GM18868 (cell line): Measurements from ENCODE around the gene FOXP1.

Experiments
- ATAC-seq: cut with Tn5 transposase; IDR thresholded peaks from one replicate; pipeline ENCODE4 v1.9.1; 2021; ENCODE audit warnings: mild to moderate bottlenecking, moderate library complexity; ENCODE audit not compliant: unreplicated experiment

The FOXP1 gene

DNA sequence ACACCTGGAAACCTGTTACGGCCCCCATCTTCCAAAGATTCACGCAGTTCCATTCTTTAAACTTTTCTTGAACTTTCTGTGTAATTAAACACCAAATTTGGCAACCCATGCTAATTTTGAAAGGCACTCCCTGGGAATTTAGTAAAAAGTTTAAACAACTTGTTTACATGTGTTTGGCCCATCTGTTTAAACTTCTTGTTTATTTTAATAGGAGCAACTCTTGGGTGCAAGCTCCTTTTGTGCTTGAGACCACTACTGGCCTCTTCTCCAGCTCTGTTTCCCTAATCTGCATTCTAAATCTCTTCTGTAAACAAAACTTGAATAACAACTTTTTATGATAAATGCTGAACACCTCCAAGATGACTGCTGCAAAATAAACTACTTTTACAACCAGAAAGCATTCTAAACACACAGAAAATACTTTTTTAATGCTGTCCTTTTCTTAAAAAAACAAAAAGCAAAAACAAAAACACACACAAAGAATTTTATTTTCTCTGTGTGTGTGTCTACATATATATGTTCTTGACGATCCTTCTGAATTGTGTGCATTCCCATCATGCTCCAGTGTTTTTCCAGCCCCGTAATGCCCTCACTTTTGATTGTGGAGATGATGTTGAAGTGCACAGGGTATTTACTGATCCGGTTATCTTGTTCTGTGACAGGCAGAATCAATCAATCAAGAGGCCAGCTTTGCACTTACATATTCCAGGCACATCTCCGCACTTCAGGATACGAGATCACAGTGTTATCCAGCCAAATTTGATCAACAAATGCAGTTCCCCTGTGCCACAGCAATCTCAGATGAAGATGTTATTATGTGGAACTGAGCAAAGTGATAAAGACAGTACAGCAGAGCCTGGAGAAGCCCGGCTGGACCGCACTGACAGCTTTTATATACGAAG is 416.9 kb downstream of the FOXP1 start:
- ATAC-seq = no peak

DNA sequence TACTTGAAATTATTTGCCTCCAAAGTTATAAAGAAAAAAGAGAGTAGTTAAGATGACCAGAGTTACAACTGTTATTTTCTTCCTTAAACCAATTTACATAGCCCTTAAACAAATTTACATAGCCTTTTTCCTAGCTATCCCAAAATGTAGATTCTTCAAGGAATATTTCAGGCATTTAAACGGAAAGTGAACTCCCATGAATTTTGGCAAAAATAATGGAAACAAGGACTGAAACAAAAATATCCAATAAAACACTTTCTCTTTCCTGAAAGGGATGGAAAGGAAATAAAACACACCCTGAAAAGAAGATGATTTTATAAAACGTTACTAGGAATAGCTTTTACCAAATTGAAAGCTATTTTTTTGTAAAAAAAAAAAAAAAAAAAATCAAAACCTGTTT is 418.6 kb downstream of the FOXP1 start:
- no peak for ATAC-seq

DNA sequence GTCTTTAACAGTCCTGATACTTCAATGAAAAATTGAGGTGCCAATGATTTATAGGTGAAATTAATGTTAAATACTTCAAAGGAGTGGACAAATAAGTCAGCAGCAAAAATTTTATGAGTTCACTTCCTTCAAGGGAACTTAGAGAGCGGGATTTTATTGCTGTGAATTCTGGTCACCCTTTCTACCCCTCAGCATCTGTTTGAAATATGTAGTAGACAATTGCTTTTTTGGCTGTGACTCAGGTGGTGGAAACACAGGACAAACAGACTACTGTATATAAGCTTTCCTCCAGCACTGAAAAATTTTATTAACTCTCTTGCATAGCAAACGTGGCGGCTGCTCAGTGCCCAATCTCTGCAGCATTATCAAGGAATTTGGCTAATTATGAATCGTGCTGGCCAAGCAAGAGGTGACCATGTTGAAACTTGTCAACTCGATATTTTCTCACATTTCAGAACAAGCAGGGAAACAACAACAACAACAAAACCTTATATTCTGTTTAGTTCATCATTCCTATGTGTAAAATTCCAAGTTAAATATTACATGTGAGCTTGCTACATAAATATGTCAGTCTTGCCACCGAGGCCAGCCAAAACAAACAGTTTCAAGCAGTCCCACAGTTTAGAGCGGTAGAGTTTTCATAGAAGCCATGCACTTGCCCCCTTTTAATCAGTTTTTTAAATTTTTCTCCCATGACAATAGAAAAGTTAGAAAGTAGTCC is 420.2 kb downstream of the FOXP1 start:
- ATAC-seq = no peak

DNA sequence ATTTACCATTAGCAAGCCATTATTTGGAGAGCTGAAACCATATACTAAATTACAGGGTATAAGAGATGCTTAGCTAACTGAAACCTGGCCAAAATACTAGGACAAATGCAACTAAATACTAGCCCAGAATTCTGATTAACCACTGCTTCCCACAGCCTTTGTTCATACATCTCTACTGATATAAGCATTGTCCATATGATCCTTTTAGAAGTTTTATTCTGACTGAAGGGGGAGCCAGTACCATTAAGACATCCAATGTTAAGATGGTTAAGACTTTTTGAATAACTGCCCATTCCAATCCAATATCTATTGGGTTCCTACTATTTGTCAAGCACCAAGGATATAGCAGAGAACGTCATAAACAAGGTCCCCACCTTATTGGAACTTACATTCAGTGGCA is 421.3 kb downstream of the FOXP1 start:
- ATAC-seq = no peak

DNA sequence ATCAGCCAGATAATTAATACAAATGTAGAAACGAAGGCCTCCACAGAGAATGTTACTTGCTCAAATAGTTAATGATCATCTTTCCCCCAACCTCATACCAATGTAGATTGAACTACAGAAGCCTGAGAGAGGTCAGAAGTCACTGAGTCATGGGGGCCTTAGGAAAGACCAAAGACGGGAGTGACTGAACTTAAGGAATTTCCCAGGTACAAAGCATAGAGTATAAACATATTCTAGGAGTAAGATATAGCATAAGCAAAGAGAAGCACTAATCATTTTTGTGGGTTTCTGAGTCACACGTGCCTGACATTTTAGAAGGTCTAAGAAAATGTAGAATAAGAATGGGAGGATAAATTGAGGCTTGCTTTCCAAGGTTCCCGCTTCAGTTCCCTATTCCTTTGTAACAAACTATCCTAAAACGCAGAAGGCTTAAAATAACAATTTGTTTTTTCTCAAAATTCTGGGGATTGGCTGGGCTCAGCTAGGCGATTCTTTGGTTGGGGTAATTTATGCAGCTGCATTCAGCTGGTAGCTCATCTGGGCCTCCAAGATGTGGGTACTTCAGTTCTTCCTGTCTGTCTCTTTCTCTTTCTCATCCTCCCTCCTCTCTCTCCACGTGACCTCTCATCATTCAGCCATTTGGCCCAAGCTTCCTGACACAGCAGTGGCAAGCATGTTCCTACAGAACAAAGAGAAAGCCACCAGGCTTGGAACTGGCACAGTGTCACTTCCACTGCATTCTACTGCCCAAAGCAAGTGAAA is 422.6 kb downstream of the FOXP1 start:
- no peak for ATAC-seq

DNA sequence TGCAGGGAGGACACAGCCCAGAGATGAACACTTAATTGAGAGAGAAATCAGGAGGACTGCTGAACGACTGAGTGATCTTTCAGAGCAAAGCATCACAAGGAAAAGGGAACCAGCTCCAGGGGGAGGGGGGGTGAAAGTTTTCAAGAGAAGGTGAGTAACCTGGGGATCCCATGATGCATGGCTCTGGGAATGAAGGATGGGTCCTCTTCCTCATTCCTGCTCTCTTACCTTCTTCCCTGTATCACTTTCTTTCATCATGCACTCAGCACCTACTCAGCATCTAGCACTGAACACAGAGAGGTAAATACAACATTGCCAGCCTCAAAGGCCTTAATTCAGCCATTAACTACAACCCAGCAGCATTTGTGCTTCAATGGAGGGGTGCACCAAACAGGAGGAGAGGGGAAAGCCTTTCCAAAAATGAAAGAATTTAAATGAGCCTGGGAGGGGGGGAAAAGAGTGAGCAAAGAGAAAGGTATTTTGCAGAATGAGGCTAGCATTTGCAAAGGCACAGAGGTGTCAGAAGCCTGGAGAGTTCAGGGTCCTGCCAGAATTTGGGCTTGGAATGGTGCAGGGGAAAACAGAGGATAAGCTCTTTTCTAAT is 427.4 kb downstream of the FOXP1 start:
- ATAC-seq = no peak

DNA sequence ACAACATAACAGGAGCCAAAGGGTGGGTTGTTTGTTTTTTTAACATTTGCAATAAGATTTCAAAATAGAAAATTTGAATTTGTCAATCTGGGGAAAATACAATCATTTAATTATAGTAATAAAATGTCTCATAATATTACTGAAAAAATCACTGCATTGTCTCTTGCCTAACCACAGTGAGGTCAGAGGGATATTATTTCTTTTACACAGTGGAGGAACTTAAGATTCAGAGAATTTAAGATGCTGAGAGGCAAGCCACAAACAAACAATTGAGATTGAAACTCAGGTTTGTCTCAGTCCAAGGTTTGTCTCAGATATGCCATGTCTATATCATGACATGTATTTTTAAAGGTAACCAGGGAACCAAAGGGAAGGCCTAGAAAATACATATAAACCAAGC is 428.7 kb downstream of the FOXP1 start:
- ATAC-seq = no peak

DNA sequence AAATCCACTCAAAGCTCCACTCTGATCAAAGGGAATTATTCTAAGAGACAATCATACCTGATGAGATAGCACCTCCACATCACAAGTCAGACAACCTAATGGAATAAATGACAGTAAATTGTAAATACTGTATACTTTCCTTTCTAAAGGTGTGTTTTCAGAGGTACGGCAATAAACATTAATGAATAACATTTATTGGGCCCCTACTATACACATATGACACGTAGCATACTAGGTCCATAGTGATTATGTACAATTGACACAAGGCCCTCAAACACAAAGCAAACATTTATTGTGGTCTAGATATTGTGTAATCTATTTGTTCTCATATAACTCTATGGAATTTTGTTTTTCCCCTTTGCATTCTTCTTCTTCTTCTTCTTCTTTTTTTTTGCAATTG is 429.8 kb downstream of the FOXP1 start:
- ATAC-seq = no peak

DNA sequence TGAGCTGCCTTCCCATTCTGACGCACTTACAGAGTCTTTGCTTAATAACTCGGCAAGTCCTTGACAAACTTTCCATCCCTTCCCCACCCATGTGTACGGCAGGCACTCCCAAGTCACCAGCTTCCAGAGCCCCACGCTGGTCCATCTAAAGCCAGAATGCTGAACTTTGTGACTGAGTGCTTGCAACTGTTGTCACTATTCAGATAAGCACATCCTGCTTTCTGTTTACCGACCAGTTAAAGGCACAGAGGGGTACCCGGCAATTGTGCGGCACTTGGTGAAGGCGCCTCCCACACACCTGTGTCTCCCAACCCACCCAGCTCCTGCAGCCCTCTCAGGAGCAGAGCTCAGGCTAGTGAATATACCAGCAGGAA is 430.6 kb downstream of the FOXP1 start:
- no peak for ATAC-seq

DNA sequence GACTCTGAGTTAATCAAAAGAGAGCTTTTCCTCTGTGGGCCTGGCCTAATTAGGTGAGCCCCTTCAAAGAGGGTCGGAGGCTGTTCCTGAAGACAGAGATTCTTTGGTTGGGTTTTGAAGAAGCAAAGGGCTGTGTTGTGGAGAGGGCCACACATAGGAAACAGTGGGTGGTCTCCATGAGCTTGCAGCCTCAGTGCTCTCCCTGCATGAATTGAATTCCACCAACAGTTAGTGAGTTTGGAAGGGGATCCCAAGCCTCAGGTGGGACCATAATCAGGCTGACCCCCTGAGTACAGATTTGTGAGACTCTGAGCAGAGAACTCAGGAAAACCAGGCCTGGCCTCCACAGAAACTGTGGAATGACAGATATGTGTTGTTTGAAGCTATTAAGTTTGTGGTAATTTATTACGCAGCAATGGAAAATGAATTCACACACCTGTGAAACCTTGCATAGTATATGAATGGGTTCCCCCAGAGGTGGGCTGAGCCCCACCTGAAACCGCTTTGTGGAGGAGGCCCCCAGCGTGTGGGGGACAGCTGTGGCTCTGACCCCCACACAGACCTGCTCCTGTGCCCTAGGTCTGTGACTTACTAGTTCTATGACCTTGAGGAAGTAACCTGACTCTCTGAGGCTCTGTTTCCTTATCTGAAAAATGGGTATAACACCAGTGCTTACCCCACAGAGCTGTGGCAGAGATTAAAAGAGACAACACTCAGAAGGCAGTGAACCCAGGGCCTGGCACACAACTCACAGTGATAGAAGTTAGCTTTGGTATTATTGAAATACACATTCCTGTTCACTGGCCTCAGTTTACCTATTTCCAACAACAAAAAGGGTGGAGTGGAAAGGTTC is 431.3 kb downstream of the FOXP1 start:
- ATAC-seq = no peak

DNA sequence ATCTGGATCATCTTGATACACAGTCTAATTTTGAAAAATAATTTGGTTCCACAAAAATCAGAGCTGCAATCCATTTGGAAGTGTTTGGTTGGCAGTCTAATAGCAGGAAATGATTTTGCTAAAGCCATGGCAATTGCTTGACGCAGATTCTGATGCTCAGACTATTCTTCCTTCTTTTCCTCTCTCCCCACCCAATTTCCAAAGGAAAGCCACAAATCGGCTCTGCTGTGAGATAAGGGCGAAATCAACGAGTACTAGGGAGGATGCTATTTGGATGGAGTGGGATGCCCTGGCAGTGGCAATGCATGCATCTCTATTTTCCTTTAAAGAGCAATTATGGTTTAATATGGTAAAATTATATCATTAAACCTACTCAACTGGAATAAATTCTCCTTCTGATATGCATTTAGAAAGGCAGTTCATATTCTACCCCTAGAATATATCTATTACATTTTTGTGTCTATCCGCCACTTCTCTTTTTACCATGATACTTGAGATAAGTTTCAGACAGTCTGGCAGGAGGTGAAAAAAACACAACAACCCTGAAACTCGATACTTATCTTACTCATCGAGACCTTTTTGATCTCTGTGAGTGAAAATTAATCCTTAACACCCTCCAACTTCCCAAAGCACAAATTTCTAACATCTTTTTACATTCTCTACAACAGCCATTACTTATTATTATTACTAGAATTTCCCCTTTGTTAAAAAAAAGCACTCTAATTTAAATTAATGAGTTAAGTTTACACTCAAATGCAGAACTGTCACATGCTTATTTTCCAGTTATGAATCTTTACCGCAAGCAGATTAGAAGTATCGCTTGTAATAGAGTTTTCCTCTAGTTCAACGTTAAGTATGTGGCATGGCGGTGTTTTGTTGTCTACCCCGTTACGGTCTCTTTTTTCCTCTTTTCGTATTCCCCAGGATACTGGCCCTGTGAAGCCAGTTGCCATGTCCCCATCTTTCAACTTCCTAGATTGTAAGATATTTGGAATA is 433.3 kb downstream of the FOXP1 start:
- ATAC-seq = peak; percentile 43

DNA sequence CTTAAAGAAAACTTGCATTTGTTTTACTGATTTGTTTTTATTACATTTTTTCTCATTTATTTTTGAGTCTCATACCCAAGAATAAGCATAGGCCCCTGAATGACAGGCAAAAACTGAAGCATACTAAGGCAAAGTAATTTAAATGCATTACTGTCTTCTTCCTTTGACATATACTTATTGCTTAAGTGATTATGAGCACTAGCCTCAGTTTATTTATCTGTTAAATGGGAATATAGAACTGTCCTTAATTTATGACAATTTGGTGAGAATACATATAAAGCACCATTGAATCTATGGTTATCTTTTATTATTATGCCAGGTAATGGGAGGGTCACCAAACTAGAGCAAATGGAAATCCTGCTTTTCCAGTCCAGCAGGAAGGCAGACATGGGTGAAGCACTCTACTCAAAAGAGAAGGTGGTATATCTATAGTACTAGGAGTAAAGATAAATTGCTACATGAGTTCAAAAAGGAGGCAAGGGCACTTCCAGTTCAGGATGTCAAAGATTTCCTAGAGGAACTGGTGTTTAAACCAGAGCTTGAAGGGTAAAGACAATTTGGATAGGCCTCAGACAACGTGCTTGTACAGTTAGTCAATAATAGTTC is 435.0 kb downstream of the FOXP1 start:
- ATAC-seq = no peak

DNA sequence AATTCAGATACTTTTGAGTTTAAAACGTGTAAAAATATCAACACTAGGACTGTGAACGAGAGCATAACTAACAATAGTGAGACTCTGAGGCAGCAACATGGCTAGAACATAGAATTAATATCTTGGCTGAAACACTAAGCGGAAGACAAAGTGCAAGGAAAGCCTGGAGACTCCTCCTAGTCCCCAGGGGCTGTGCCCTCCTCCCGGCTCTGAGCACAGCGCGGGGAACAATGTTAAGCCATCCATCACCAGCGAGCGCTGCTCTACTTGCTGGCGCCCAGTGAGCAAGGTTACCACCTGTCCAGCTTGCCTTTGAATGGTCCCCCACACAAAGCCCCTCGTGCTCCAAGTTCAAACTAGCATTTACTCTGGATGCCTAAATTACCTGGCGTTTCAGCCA is 436.9 kb downstream of the FOXP1 start:
- no peak for ATAC-seq

DNA sequence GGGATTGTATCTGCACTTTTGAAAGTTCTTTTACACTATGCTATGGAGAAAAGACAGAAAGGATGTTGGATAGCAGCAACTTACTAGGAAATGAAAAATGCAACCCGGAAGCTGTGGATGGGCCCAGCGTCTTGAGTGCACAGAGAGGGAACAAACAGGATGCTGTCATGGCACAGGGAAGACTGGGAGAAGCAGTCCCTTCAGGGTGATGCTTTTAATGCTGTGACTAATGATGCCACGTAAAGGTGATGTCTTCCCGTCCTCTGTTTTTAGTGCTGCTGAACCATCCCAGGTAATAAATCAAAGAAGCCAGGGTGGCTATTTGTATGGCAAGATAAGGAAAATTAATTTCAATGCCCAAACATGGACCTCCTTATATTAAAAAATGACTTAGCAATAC is 437.6 kb downstream of the FOXP1 start:
- no peak for ATAC-seq

DNA sequence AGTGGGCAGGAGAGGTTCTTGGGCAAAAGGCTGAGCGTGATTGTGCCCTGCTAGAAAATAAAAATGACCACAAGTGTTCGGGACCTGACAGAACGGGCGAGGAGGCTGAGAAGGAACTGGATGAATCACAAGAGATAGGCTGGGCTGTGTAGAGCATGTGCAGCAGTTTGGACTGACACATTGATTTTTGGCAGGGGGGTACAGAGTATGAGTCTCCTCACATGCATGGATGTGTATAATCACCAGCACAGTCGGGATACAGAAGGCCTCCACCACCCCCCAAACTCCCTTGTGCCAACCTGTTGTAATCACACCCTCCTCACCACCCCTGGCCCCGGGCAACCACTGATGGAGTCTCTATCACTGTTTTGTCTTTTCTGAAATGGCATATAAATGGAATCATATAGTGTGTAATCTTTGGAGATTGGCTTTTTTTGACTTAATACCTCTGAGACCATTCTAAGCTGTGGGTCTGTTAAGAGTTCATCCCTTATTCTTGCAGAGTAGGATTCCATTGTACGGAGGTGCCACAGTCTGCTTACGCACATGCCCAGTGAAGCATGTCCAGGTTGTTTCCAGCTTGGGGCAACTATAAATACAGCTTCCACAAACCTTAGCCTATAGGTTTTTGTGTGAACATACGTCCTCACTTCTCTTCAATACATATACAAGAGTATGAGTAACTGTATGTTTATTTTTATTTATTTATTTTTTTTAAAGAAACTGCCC is 438.8 kb downstream of the FOXP1 start:
- no peak for ATAC-seq

DNA sequence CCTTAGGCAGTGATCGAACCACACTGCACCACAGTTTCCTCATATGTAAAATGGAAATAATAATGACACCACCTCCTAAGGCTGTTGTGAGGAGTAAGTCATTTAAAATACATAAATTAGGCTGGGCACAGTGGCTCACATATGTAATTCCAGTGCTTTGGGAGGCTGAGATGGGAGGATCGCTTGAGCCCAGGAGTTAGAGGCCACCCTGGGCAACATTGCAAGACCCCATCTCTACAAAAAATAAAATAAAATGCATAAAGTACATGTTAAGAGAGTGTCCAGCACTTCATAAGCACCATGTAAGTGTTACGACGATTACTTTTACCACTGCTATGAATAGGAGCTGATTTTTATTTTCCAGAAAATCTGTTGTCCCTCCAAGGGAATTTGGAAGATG is 440.0 kb downstream of the FOXP1 start:
- ATAC-seq = no peak

DNA sequence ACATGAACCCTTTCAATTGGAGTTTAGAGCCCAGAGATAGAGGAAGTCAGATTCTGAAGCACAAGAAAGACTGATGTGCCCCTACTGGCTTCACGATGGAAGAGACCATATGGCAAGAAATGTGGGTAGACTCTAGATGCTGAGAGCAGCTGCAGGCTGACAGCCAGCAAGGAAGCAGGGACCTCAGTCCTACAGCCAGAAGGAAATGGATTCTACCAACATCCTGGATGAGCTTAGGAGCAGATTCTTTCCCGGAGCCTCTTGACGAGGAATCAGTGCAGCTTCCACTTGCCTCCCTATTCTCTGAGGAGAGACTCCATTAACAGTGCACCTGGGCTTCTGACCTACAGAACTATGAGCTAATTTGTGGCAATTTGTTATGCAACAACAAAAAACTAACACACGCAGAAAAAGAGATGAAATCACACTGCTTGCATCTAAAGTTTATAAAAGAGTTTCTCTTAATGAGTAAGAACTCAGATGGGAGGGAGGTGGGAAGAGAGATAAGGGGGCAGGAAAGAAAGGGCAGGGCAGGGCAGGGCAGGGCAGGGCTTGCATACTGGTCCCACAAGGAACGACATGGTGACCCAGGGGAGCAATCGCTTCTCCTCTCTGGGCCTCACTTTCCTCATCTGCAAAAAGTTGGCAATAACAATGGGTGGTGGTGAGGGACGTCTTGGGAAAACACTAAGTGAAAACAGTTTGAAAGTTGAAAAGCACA is 440.9 kb downstream of the FOXP1 start:
- ATAC-seq = no peak
